GM21786 (cell line): ENCODE data around the gene GPRC5C.
A peak's percentile ranks its signal among the peaks of the same experiment; 100 is the strongest.
"Not testable (repeated sequence)": the region's sequence is repeated elsewhere in the genome, so short reads cannot be mapped to it uniquely, and the experiment has no call there.

ENCODE experiments used
- ATAC-seq: cut with Tn5 transposase; IDR thresholded peaks from one replicate; pipeline ENCODE4 v1.9.1; 2021; ENCODE audit not compliant: unreplicated experiment

GPRC5C gene

GRCh38 chr17:74404789-74405188, 27.1 kb upstream of the GPRC5C start:
- no peak for ATAC-seq

- ATAC-seq, result not testable (repeated sequence)
Measured at GRCh38 chr17:74405311-74405710, 26.6 kb upstream of the GPRC5C start.

- ATAC-seq, result no peak
Measured at GRCh38 chr17:74407384-74407783, 24.5 kb upstream of the GPRC5C start.

- ATAC-seq, result no peak
Measured at GRCh38 chr17:74408262-74408661, 23.6 kb upstream of the GPRC5C start.

GRCh38 chr17:74408815-74409214, 23.1 kb upstream of the GPRC5C start:
- ATAC-seq, result no peak

- no peak for ATAC-seq
Measured at GRCh38 chr17:74410001-74410443, 21.9 kb upstream of the GPRC5C start.

GRCh38 chr17:74412581-74412980, 19.3 kb upstream of the GPRC5C start:
- ATAC-seq, result no peak

GRCh38 chr17:74413491-74413890, 18.4 kb upstream of the GPRC5C start:
- ATAC-seq, result no peak

- no peak for ATAC-seq
Measured at GRCh38 chr17:74414510-74414909, 17.4 kb upstream of the GPRC5C start.

GRCh38 chr17:74415608-74416396, 16.1 kb upstream of the GPRC5C start:
- no peak for ATAC-seq

- no peak for ATAC-seq
Measured at GRCh38 chr17:74417178-74418045, 14.5 kb upstream of the GPRC5C start.

- no peak for ATAC-seq
Measured at GRCh38 chr17:74419928-74420411, 11.9 kb upstream of the GPRC5C start.

- ATAC-seq, result no peak
Measured at GRCh38 chr17:74424117-74424516, 7.8 kb upstream of the GPRC5C start.

GRCh38 chr17:74424657-74425056, 7.2 kb upstream of the GPRC5C start:
- no peak for ATAC-seq

GRCh38 chr17:74426551-74427047, 5.3 kb upstream of the GPRC5C start:
- no peak for ATAC-seq

- no peak for ATAC-seq
Measured at GRCh38 chr17:74427048-74427762, 4.7 kb upstream of the GPRC5C start.

- no peak for ATAC-seq
Measured at GRCh38 chr17:74427763-74428153, 4.1 kb upstream of the GPRC5C start.

GRCh38 chr17:74429604-74430384, 2.1 kb upstream of the GPRC5C start:
- ATAC-seq, result peak; percentile 3

GRCh38 chr17:74430385-74430705, 1.5 kb upstream of the GPRC5C start:
- ATAC-seq, result no peak
